Activated naive CD8-positive, alpha-beta T cell (primary cell): Measurements from ENCODE around the gene FRMD3.

Experiments used
- H3K27ac Mint-ChIP-seq: one replicate; pipeline ENCODE4 v1.8.0; 2021; ENCODE audit warnings: mixed read lengths
- H3K27me3 Mint-ChIP-seq: one replicate; pipeline ENCODE4 v1.8.0; 2021; ENCODE audit warnings: mixed read lengths
- H3K36me3 Mint-ChIP-seq: one replicate; pipeline ENCODE4 v1.8.0; 2021; ENCODE audit warnings: mixed read lengths
- H3K4me1 Mint-ChIP-seq: one replicate; pipeline ENCODE4 v1.8.0; 2021; ENCODE audit warnings: low read depth, mixed read lengths
- H3K4me3 Mint-ChIP-seq: one replicate; pipeline ENCODE4 v1.8.0; 2021; ENCODE audit warnings: mild to moderate bottlenecking, mixed read lengths
- H3K9me3 Mint-ChIP-seq: one replicate; pipeline ENCODE4 v1.8.0; 2021; ENCODE audit warnings: low read depth, mixed read lengths

Gene FRMD3

DNA sequence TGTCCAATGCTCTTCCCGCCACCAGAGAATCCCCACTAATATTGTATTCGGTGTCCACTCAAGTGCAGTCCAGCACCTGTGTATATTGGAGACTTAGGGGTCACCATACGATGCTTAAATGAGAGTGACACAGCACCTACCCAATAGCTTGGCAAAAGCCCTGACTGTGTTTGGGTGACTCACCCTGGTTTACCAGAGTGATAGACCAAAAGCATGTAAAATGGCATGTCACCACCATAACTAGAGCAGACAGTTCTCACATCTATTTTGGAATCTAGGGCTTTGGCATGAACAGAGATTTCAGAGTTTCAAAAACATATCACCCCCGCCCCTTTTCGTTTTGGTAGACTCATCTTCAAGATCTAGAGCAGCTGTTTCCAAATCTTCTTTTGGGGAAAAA, 257.9 kb downstream of the FRMD3 start:
- Mint-ChIP-seq H3K9me3 (no peaks in the 10 kb centered on the region), H3K27ac (no peak overlapping the region), H3K36me3 (peaks cover 2% of the 10 kb centered on the region), H3K27me3 (no peaks in the 10 kb centered on the region), H3K4me1 (no peaks in the 10 kb centered on the region), H3K4me3 (no peak overlapping the region)

DNA sequence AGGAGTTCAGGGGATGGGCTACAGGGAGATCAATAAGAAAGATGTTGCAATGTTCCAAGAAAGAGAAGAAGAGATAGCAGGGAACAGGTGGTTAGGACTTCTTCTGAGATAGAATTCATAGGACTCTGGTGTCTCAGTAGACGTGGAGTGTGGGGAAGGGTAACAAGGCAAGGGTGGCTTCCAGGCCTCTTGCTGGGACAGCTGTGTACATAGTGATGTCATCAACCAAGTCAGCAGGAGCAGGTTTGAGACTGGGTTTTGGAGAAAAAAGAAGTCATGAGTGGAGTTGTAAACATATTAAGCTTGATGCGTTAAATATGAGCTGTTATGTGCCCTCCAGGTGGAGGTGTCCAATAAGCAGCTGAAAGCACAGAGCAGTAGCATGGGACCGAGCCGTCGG, 263.4 kb downstream of the FRMD3 start:
- Mint-ChIP-seq H3K27ac (no peak overlapping the region), H3K9me3 (no peaks in the 10 kb centered on the region), H3K4me1 (no peaks in the 10 kb centered on the region), H3K36me3 (peaks cover 2% of the 10 kb centered on the region), H3K4me3 (no peak overlapping the region), H3K27me3 (no peaks in the 10 kb centered on the region)

DNA sequence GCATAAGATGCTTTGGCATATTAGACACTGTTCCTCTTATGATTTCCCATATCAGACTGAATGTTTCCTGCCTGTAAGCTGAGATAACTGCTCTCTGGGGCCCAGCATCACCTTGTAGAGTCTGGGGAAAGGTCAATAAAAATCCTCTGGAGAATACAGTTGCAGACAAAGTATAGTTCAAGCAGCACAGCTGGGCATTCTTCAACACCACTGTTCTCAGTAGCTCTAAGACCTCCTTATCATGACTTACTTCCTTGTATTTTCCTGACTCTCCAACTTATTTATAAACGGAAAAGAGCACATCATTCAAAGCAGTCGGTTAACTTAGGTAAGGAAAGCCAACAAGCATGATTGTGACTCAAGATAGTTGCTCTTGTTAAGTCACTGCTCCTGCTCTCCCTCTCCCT, 266.5 kb downstream of the FRMD3 start:
- Mint-ChIP-seq H3K4me3 (no peak overlapping the region), H3K9me3 (no peaks in the 10 kb centered on the region), H3K36me3 (no peaks in the 10 kb centered on the region), H3K27me3 (no peaks in the 10 kb centered on the region), H3K4me1 (no peaks in the 10 kb centered on the region), H3K27ac (no peak overlapping the region)

DNA sequence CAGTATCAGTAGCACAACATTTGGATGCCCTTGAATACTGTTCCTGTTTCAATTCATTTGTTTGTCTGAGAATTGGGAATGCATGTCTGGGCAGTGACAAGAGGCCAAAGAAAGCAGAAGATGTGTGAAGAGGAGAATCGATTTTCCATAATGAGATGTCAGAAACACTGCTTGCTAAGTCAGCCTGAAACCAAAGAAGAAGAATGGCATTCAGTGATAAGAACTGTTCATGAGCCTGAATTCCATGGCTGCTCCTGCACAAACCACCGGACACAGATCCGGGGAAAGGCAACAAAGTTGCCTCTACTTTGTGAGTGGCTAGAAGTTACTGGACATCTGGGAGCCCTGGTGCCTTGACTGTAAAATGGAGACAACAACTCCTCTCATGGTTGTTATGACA, 268.1 kb downstream of the FRMD3 start:
- Mint-ChIP-seq H3K4me3 (no peak overlapping the region), H3K27me3 (no peaks in the 10 kb centered on the region), H3K9me3 (no peaks in the 10 kb centered on the region)

DNA sequence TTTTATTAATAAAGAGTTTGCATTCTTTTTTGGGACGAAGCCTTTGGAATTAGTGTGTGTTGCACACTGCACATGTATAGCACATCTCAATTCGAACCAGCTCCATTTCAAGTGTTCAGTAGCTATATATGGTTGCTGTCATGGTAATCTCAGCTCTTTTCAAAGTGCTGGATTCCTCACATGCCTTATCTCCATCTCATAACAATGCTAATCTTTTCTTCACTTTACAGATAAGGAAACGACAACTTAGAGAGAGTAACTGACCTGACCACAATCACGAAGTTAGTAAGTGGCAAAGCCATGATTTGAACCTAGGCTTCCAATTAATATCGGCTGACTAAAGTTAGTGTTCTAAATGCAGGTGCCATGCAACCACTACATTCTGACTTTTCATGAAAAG, 270.5 kb downstream of the FRMD3 start:
- Mint-ChIP-seq H3K27me3 (no peaks in the 10 kb centered on the region), H3K27ac (no peak overlapping the region), H3K4me1 (no peaks in the 10 kb centered on the region), H3K9me3 (no peaks in the 10 kb centered on the region), H3K4me3 (no peak overlapping the region), H3K36me3 (no peaks in the 10 kb centered on the region)

More for the DNA sequence above, 268.1 kb downstream of the FRMD3 start:
- Mint-ChIP-seq H3K4me1 (no peaks in the 10 kb centered on the region), H3K36me3 (no peaks in the 10 kb centered on the region), H3K27ac (no peak overlapping the region)

DNA sequence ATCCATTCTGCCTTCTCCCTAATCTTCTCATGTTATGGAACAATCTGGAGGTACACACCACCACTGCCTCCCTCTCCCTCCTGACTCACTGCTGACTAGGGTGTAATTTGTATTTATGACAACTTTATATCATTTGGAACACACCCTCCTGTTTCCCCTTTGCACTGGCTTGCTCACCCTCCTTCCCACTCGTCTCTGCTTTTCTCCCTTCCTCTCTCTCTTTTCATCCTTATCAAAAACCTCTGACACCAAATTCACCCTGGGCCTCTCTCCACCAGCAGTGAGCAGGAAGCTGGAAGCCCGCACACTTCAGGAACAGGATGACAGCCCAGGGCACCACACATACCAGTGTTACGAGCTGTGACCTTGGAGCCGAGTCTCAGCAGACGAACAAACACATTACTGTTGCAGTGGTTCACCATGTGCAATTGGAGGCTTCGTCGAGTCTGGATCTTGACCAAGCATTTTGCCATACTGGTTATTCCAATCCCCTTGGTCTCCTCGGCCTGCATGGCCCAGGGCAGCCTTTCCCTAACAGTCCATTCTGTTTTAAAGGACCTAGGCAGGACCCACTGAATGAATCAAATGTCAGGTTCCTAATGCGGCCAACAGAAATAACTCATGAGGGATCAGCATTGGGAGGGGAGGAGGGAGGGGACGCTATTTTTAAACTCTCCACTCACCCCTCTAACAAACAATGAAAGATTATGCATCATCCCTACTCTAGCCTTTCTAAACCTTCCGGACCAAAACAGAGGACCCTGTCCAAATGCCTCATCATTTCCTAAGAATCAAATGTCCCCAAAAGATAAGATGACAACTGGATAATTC, 271.3 kb downstream of the FRMD3 start:
- Mint-ChIP-seq H3K4me3 (no peak overlapping the region), H3K9me3 (no peaks in the 10 kb centered on the region), H3K27ac (no peak overlapping the region), H3K4me1 (no peaks in the 10 kb centered on the region), H3K27me3 (no peaks in the 10 kb centered on the region), H3K36me3 (no peaks in the 10 kb centered on the region)

DNA sequence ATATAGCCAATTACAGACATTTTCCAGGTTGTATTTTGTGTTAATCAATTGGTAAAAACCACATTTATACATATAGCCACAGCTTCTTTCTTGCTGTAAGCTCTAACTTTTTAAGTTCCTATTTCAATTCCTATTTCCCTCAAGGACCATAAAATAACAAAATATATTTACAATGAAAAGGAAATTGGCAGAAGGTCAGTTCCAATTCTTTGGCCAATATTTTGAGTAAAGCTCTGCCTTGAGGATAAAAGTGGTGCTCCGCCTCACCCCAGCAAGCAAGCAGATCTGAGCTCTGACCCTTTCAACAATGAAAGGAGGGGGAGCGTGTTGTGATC, 271.9 kb downstream of the FRMD3 start:
- H3K27me3 Mint-ChIP-seq = no peaks in the 10 kb centered on the region
- no peaks in the 10 kb centered on the region for H3K9me3 Mint-ChIP-seq
- no peaks in the 10 kb centered on the region for H3K4me1 Mint-ChIP-seq
- H3K4me3 Mint-ChIP-seq = no peak overlapping the region
- no peak overlapping the region for H3K27ac Mint-ChIP-seq
- no peaks in the 10 kb centered on the region for H3K36me3 Mint-ChIP-seq

DNA sequence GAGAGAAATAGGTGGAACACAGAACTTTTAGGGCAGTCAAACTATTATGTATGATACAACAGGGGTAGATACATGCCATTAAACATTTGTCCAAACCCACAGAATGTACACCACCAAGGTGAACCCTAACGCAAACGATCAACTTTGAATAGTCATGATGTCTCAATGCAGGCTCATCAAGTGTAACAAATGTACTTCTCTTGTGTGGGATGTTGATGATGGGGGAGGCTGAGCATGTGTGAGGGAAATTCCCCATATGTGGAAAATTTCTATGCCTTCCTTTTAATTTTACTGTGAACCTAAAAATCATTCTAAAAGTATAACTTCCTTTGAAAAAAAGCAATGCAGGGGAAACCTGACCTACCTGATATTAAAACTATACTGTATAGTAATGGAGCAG, 273.9 kb downstream of the FRMD3 start:
- Mint-ChIP-seq H3K9me3 (no peaks in the 10 kb centered on the region), H3K4me1 (no peaks in the 10 kb centered on the region), H3K36me3 (no peaks in the 10 kb centered on the region), H3K27ac (no peak overlapping the region), H3K4me3 (no peak overlapping the region), H3K27me3 (no peaks in the 10 kb centered on the region)

DNA sequence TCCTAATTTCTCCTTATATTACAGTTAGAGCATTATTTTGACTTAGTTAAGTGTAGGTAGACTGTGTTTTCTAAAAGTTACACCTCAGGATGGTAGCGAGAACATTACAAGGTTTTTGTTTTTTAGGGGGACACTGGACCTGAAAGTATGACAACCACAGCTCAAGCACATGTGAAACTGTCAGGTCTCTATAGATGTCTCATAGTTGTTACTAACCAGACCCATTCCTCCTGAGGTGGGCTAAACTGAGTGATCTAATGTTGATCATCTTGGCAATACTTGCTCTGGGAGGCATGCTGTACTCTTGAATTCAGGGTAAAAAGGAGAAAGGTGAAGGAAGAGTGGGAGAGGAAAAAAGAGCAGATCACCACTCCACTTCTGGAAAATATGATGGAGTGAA, 278.6 kb downstream of the FRMD3 start:
- Mint-ChIP-seq H3K27ac (no peak overlapping the region), H3K36me3 (no peaks in the 10 kb centered on the region), H3K9me3 (no peaks in the 10 kb centered on the region), H3K4me3 (no peak overlapping the region), H3K27me3 (no peaks in the 10 kb centered on the region), H3K4me1 (no peaks in the 10 kb centered on the region)

DNA sequence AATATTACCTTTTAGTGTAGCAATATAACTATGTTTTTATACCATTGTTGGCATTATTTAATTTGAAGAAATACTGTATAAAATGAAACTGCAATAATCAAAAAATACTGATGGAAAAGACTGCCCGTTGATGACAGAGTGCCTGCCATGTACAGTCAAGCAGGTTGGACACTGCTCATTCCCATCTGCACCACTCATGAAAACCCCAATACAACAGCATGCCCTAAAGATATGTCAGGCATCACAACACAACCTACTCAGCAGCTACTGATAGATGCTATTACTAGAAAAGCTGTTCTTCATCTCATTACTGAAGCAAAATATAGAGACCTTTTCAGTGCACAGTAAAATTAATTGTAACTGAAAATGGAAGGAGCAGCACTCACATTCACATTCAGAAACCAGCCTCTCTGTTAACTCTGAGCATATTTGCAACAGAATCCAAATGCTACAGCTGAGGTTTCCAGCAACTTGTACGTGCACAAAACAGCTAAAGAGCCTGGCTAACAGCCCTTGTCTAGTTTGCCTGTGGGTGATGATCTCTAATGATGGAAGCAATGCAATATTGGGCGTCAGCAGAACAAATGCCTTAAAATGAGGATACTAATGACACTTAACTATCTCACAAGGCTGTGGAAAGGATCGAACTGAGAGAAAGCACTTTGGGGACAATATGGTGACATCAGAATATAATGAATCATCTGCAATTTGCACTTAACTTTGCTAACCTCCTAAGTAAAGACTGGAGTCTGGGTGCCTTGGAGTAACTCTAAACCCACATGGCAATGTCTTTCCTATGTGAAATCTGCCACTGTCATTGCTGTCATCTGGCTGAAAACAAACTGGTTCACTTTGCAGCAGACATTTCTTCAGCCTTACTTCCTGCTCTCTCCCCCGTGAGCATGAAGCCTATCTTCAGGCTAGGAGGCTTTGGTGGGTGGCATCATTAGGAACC, 280.0 kb downstream of the FRMD3 start:
- no peaks in the 10 kb centered on the region for H3K36me3 Mint-ChIP-seq
- H3K9me3 Mint-ChIP-seq = peaks cover under 1% of the 10 kb centered on the region

DNA sequence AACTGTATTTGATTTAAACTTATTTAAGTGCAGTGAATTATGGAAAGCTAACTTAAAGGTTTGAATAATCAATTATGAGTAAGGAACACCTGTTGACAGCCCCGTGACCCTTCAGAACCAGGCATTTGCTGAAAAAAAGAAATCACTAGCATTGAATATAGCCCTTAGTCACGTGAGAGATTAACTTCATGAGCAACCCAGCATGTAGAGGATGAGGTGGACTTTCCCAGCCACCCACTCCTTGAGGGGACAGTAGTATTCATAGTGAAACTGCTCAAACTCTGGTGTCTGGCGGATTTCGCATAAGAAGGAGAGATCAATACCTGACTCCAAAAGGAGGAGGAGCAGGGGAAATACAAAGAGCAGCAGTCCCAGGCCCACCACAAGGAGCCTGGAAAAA, 290.5 kb downstream of the FRMD3 start:
- no peak overlapping the region for H3K4me3 Mint-ChIP-seq
- peaks cover 2% of the 10 kb centered on the region for H3K27me3 Mint-ChIP-seq
- H3K27ac Mint-ChIP-seq = no peak overlapping the region
- peaks cover 16% of the 10 kb centered on the region for H3K9me3 Mint-ChIP-seq
- peaks cover 20% of the 10 kb centered on the region for H3K36me3 Mint-ChIP-seq
- H3K4me1 Mint-ChIP-seq = no peaks in the 10 kb centered on the region

More for the DNA sequence above, 280.0 kb downstream of the FRMD3 start:
- Mint-ChIP-seq H3K27me3 (no peaks in the 10 kb centered on the region), H3K4me3 (no peak overlapping the region), H3K27ac (no peak overlapping the region), H3K4me1 (no peaks in the 10 kb centered on the region)

DNA sequence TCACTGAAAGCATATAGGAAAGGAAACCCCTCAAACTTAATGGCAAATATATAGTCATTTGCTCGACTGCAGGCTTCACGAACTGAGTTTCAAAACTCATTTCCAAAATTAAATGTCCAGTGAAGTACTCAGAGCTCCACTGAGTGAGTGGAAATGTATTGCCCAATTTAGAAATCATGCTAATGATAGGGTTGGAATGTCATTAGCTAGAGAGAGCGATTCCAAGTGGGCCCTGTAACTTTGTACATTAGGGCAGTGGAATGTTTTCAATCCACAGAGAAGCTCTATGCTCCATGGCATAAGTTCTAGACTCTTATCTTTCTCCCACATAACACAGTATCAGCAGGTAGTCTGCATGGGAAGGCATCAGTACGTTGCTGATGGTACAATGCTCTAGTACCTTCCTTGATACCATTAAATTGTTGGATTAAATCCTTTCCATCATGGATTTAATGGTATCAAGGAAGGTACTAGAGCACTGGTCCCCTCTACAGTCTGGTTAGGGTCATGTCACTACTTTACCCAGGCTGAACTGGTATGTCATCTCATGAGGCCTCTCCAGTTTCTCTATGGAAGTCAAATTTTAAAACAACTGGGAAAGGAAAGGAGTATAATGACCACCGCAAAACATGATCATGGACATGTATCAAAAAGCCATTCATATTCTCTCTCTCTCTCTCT, 292.1 kb downstream of the FRMD3 start:
- peaks cover under 1% of the 10 kb centered on the region for H3K27me3 Mint-ChIP-seq
- no peak overlapping the region for H3K27ac Mint-ChIP-seq
- no peaks in the 10 kb centered on the region for H3K4me1 Mint-ChIP-seq
- H3K4me3 Mint-ChIP-seq = no peak overlapping the region
- peaks cover 20% of the 10 kb centered on the region for H3K36me3 Mint-ChIP-seq
- H3K9me3 Mint-ChIP-seq = peaks cover 4% of the 10 kb centered on the region

DNA sequence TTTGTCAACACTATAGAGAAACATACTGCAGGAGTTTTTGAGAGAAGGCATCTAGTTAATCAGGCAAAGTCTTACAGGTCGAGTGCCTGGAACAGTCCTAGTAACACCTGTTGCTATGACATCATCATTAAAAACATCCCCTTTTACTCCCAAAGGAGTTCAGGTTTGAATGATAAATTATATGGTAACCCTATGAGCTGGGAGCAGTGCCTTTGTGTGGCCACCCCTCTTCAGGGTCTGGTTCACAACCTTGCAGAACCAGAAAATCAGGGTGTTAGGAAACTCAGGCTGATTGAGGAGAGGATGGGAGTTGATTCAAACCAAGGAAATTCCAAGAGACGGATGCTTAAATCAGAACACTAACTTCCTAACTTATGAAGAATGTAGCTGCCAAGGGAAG, 296.1 kb downstream of the FRMD3 start:
- Mint-ChIP-seq H3K36me3 (peaks cover 14% of the 10 kb centered on the region), H3K4me1 (no peaks in the 10 kb centered on the region)

DNA sequence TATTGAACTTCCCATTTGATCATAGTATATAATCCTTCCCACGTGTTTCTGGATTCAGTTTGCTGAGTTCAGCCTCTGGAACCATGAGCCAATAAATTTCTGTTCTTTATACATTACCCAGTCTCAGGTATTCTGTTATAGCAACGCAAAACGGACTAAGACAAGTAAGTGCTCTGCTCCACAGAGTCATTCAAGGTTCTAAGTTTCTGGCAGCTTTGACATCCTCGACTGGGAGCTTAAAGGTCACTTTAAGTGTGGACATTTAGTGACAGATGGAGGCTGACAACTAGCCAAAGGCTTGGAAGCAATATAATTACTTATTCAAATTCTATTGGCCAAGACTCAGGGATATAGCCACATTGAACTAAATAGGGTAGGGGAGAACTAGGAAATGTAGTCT, 297.5 kb downstream of the FRMD3 start:
- no peak overlapping the region for H3K4me3 Mint-ChIP-seq
- no peaks in the 10 kb centered on the region for H3K9me3 Mint-ChIP-seq
- H3K27me3 Mint-ChIP-seq = no peaks in the 10 kb centered on the region
- peaks cover 9% of the 10 kb centered on the region for H3K36me3 Mint-ChIP-seq
- H3K27ac Mint-ChIP-seq = no peak overlapping the region
- H3K4me1 Mint-ChIP-seq = no peaks in the 10 kb centered on the region

More for the DNA sequence above, 296.1 kb downstream of the FRMD3 start:
- H3K9me3 Mint-ChIP-seq = peaks cover 4% of the 10 kb centered on the region
- no peaks in the 10 kb centered on the region for H3K27me3 Mint-ChIP-seq
- no peak overlapping the region for H3K27ac Mint-ChIP-seq
- H3K4me3 Mint-ChIP-seq = no peak overlapping the region

DNA sequence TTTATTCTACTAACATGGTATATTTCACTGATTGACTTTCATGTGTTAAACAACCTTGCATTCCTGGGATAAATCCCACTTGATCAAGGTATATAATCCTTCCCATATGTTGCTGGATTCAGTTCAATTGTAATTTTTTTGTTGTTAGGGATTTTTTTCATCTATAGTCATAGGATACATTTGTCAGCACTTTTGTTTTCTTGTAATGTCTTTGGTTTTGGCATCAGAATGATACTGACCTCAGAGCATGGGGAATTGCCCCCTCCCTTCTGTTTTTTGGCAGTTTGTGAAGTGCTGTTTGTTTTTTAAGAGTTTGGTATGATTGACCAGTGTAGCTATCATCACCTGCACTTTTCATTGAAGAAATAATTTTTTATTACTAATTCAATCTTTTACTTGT, 298.5 kb downstream of the FRMD3 start:
- Mint-ChIP-seq H3K36me3 (peaks cover 6% of the 10 kb centered on the region), H3K4me3 (no peak overlapping the region), H3K27ac (no peak overlapping the region), H3K27me3 (no peaks in the 10 kb centered on the region), H3K4me1 (no peaks in the 10 kb centered on the region), H3K9me3 (no peaks in the 10 kb centered on the region)
